ENCODE results near the gene FKBP1A. TPM values are rescaled to one million over a fixed set of nuclear protein-coding genes. Genes with fewer than 3 reads are reported as not detected.

FKBP1A gene
- total and polyA plus RNA-seq, 12 donors: 51.7 to 917 (median 137) TPM

- no peaks in the 10 kb centered on the region for H3K27me3 ChIP-seq
- H3K27ac ChIP-seq: peak overlapping the region in 4 of 5 donors; percentile 99 to 100 (median 100)
- peaks cover 19 to 51% of the 10 kb centered on the region in 2 donors for H3K4me1 ChIP-seq (replicated peaks in 1 of 2)
- TF ChIP-seq CTCF (IDR thresholded peaks at IDR 0.05): no peak
- no peak for TF ChIP-seq POLR2A (IDR thresholded peaks at IDR 0.05)
- intact Hi-C loops (cut with DNase I): loop anchor here in 1 of 2 donors (5.0 kb wide), 2 partner anchors 63 to 73 kb away; no protein-coding TSS in a partner anchor
- no peaks in the 10 kb centered on the region for H3K9me3 ChIP-seq (replicated peaks in 1 of 3)
- peak overlapping the region in 2 of 4 donors; percentile 80 to 99 for H3K4me3 ChIP-seq
- no peaks in the 10 kb centered on the region for H3K36me3 ChIP-seq (replicated peaks in 1 of 2)
- 23 to 28% (median 25%) methylated on average over 15 of the region's 15 CpGs for WGBS, 4 donors
- DNase-seq: peak in 6 of 7 donors; percentile 21 to 63 (median 37)
Observed at GRCh38 chr20:1324598-1325172, 68.2 kb downstream of the FKBP1A start.

- intact Hi-C loops (cut with DNase I): loop anchor here in 1 of 2 donors (5.0 kb wide), 1 partner anchor 73 kb away; no protein-coding TSS in a partner anchor
- TF ChIP-seq POLR2A (IDR thresholded peaks at IDR 0.05) (no peak), CTCF (IDR thresholded peaks at IDR 0.05) (no peak)
- peak overlapping the region in 3 of 5 donors; percentile 99 to 100 (median 100) for H3K27ac ChIP-seq
- H3K4me1 ChIP-seq (replicated peaks in 1 of 2): peaks cover 19 to 45% of the 10 kb centered on the region in 2 donors
- no peaks in the 10 kb centered on the region for H3K27me3 ChIP-seq
- no peaks in the 10 kb centered on the region for H3K9me3 ChIP-seq (replicated peaks in 1 of 3)
- WGBS, 4 donors: 59 to 78% (median 67%) methylated on average over 12 of the region's 12 CpGs
- DNase-seq: peak in 4 of 7 donors; percentile 11 to 52 (median 22)
- H3K36me3 ChIP-seq (replicated peaks in 1 of 2): no peaks in the 10 kb centered on the region
- no peak overlapping the region for H3K4me3 ChIP-seq
Observed at GRCh38 chr20:1323830-1324597, 68.8 kb downstream of the FKBP1A start.

- peak in 1 of 7 donors; percentile 5 for DNase-seq
- H3K4me3 ChIP-seq: no peak overlapping the region
- 47 to 65% (median 61%) methylated on average over 6 of the region's 6 CpGs for WGBS, 4 donors
- H3K27me3 ChIP-seq: no peaks in the 10 kb centered on the region
- no peaks in the 10 kb centered on the region for H3K9me3 ChIP-seq (replicated peaks in 1 of 3)
- no peaks in the 10 kb centered on the region for H3K36me3 ChIP-seq (replicated peaks in 1 of 2)
- peak overlapping the region in 4 of 5 donors; percentile 28 to 100 (median 64) for H3K27ac ChIP-seq
- TF ChIP-seq CTCF (IDR thresholded peaks at IDR 0.05) (no peak), POLR2A (IDR thresholded peaks at IDR 0.05) (no peak)
- H3K4me1 ChIP-seq (replicated peaks in 1 of 2): peaks cover 19 to 37% of the 10 kb centered on the region in 2 donors
- intact Hi-C loops (cut with DNase I): loop anchor here in 1 of 2 donors (5.0 kb wide), 1 partner anchor 74 kb away; no protein-coding TSS in a partner anchor
Observed at GRCh38 chr20:1323256-1323655, 69.6 kb downstream of the FKBP1A start.

Data from adrenal gland (tissue), 12 donors.